ENCODE results near the gene REPS2.

REPS2 gene

GRCh38 chrX:17005712-17006368 is 59.4 kb downstream of the REPS2 start:
- Histone ChIP-seq H3K4me1 (ENCODE audit: control insufficient read depth in 1 of 2, insufficient read depth in 2 of 2, low read length in 2 of 2) (no peaks in the 10 kb centered on the region), H3K9me3 (ENCODE audit: insufficient read depth, low read depth, low read length) (no peaks in the 10 kb centered on the region), H3K4ac (ENCODE audit: low read depth, low read length) (no peak overlapping the region), H3K36me3 (ENCODE audit: control insufficient read depth in 1 of 2, insufficient read depth in 2 of 2, low read length in 2 of 2) (no peaks in the 10 kb centered on the region), H4K91ac (ENCODE audit: low read depth, low read length) (no peak overlapping the region), H3K79me1 (ENCODE audit: low read length) (no peaks in the 10 kb centered on the region), H2AFZ (ENCODE audit: insufficient read depth, low read length, poor library complexity) (no peak overlapping the region), H3K27ac (ENCODE audit: low read depth, low read length) (no peak overlapping the region), H2BK5ac (ENCODE audit: low read depth, low read length, poor library complexity) (no peak overlapping the region), H3K9ac (ENCODE audit: low read length) (no peak overlapping the region), H4K8ac (ENCODE audit: low read depth, low read length) (no peak overlapping the region), H4K12ac (ENCODE audit: low read depth, low read length) (no peak overlapping the region), H3K23ac (ENCODE audit: low read length) (no peak overlapping the region), H3K18ac (ENCODE audit: low read length) (no peak overlapping the region), H2BK120ac (ENCODE audit: insufficient read depth, low read length, poor library complexity) (no peak overlapping the region), H3K4me3 (ENCODE audit: low read depth, low read length) (no peak overlapping the region), H2BK12ac (ENCODE audit: low read length) (no peak overlapping the region), H3K14ac (ENCODE audit: low read length) (no peak overlapping the region), H3K27me3 (ENCODE audit: insufficient read depth, low read length) (no peaks in the 10 kb centered on the region), H3K4me2 (ENCODE audit: low read length) (no peak overlapping the region), H2AK5ac (ENCODE audit: low read length) (no peak overlapping the region), H3K79me2 (ENCODE audit: control insufficient read depth, insufficient read depth, low read length, poor library complexity) (no peaks in the 10 kb centered on the region)
- DNase-seq, result peak in 1 of 2 donors; percentile 34
- no CpG with 5 or more reads among the region's 3 CpGs for WGBS (ENCODE audit: extremely low coverage, insufficient coverage, insufficient read length)

- Histone ChIP-seq H3K36me3 (ENCODE audit: control insufficient read depth in 1 of 2, insufficient read depth in 2 of 2, low read length in 2 of 2) (no peaks in the 10 kb centered on the region), H3K9ac (ENCODE audit: low read length) (no peak overlapping the region), H3K79me1 (ENCODE audit: low read length) (no peaks in the 10 kb centered on the region), H3K27me3 (ENCODE audit: insufficient read depth, low read length) (no peaks in the 10 kb centered on the region), H3K9me3 (ENCODE audit: insufficient read depth, low read depth, low read length) (no peaks in the 10 kb centered on the region), H3K4me1 (ENCODE audit: control insufficient read depth in 1 of 2, insufficient read depth in 2 of 2, low read length in 2 of 2) (no peaks in the 10 kb centered on the region), H3K27ac (ENCODE audit: low read depth, low read length) (no peak overlapping the region), H2AK5ac (ENCODE audit: low read length) (no peak overlapping the region), H2BK12ac (ENCODE audit: low read length) (no peak overlapping the region), H2BK120ac (ENCODE audit: insufficient read depth, low read length, poor library complexity) (no peak overlapping the region), H4K8ac (ENCODE audit: low read depth, low read length) (no peak overlapping the region), H2AFZ (ENCODE audit: insufficient read depth, low read length, poor library complexity) (no peak overlapping the region), H3K23ac (ENCODE audit: low read length) (no peak overlapping the region), H3K4ac (ENCODE audit: low read depth, low read length) (no peak overlapping the region), H4K12ac (ENCODE audit: low read depth, low read length) (no peak overlapping the region), H3K14ac (ENCODE audit: low read length) (no peak overlapping the region), H3K18ac (ENCODE audit: low read length) (no peak overlapping the region), H4K91ac (ENCODE audit: low read depth, low read length) (no peak overlapping the region), H3K4me2 (ENCODE audit: low read length) (no peak overlapping the region), H2BK5ac (ENCODE audit: low read depth, low read length, poor library complexity) (no peak overlapping the region), H3K79me2 (ENCODE audit: control insufficient read depth, insufficient read depth, low read length, poor library complexity) (no peaks in the 10 kb centered on the region), H3K4me3 (ENCODE audit: low read depth, low read length) (no peak overlapping the region)
- DNase-seq, result no peak
- no CpG with 5 or more reads among the region's 8 CpGs for WGBS (ENCODE audit: extremely low coverage, insufficient coverage, insufficient read length)
Observed at GRCh38 chrX:17007134-17007768, 60.8 kb downstream of the REPS2 start.

- no peak overlapping the region for H3K27ac ChIP-seq (ENCODE audit: low read depth, low read length)
- no peak overlapping the region for H2BK5ac ChIP-seq (ENCODE audit: low read depth, low read length, poor library complexity)
- H3K27me3 ChIP-seq (ENCODE audit: insufficient read depth, low read length), result no peaks in the 10 kb centered on the region
- H3K4me2 ChIP-seq (ENCODE audit: low read length), result no peak overlapping the region
- H3K4me3 ChIP-seq (ENCODE audit: low read depth, low read length), result no peak overlapping the region
- H3K14ac ChIP-seq (ENCODE audit: low read length), result no peak overlapping the region
- no peaks in the 10 kb centered on the region for H3K9me3 ChIP-seq (ENCODE audit: insufficient read depth, low read depth, low read length)
- no peak overlapping the region for H3K9ac ChIP-seq (ENCODE audit: low read length)
- no peaks in the 10 kb centered on the region for H3K4me1 ChIP-seq (ENCODE audit: control insufficient read depth in 1 of 2, insufficient read depth in 2 of 2, low read length in 2 of 2)
- no peaks in the 10 kb centered on the region for H3K36me3 ChIP-seq (ENCODE audit: control insufficient read depth in 1 of 2, insufficient read depth in 2 of 2, low read length in 2 of 2)
- H3K23ac ChIP-seq (ENCODE audit: low read length), result no peak overlapping the region
- no peak overlapping the region for H2AFZ ChIP-seq (ENCODE audit: insufficient read depth, low read length, poor library complexity)
- H3K18ac ChIP-seq (ENCODE audit: low read length), result no peak overlapping the region
- no peak overlapping the region for H4K8ac ChIP-seq (ENCODE audit: low read depth, low read length)
- no peak overlapping the region for H4K12ac ChIP-seq (ENCODE audit: low read depth, low read length)
- H3K79me2 ChIP-seq (ENCODE audit: control insufficient read depth, insufficient read depth, low read length, poor library complexity), result no peaks in the 10 kb centered on the region
- no CpG with 5 or more reads among the region's 3 CpGs for whole genome bisulfite sequencing (ENCODE audit: extremely low coverage, insufficient coverage, insufficient read length)
- H4K91ac ChIP-seq (ENCODE audit: low read depth, low read length), result no peak overlapping the region
- no peak overlapping the region for H2BK12ac ChIP-seq (ENCODE audit: low read length)
- no peak overlapping the region for H3K4ac ChIP-seq (ENCODE audit: low read depth, low read length)
- no peak overlapping the region for H2AK5ac ChIP-seq (ENCODE audit: low read length)
- DNase-seq, result no peak
- H3K79me1 ChIP-seq (ENCODE audit: low read length), result no peaks in the 10 kb centered on the region
- H2BK120ac ChIP-seq (ENCODE audit: insufficient read depth, low read length, poor library complexity), result no peak overlapping the region
Observed at GRCh38 chrX:17009856-17010625, 63.6 kb downstream of the REPS2 start.

- no peak overlapping the region for H2BK12ac ChIP-seq (ENCODE audit: low read length)
- no peak overlapping the region for H3K4me3 ChIP-seq (ENCODE audit: low read depth, low read length)
- H4K8ac ChIP-seq (ENCODE audit: low read depth, low read length), result no peak overlapping the region
- no peak overlapping the region for H4K91ac ChIP-seq (ENCODE audit: low read depth, low read length)
- no peaks in the 10 kb centered on the region for H3K79me1 ChIP-seq (ENCODE audit: low read length)
- no peaks in the 10 kb centered on the region for H3K9me3 ChIP-seq (ENCODE audit: insufficient read depth, low read depth, low read length)
- no peaks in the 10 kb centered on the region for H3K36me3 ChIP-seq (ENCODE audit: control insufficient read depth in 1 of 2, insufficient read depth in 2 of 2, low read length in 2 of 2)
- no peak for DNase-seq
- no peak overlapping the region for H3K9ac ChIP-seq (ENCODE audit: low read length)
- no peaks in the 10 kb centered on the region for H3K4me1 ChIP-seq (ENCODE audit: control insufficient read depth in 1 of 2, insufficient read depth in 2 of 2, low read length in 2 of 2)
- H2AFZ ChIP-seq (ENCODE audit: insufficient read depth, low read length, poor library complexity), result no peak overlapping the region
- no peak overlapping the region for H3K27ac ChIP-seq (ENCODE audit: low read depth, low read length)
- no peak overlapping the region for H3K23ac ChIP-seq (ENCODE audit: low read length)
- no peak overlapping the region for H3K14ac ChIP-seq (ENCODE audit: low read length)
- H3K79me2 ChIP-seq (ENCODE audit: control insufficient read depth, insufficient read depth, low read length, poor library complexity), result no peaks in the 10 kb centered on the region
- no peak overlapping the region for H4K12ac ChIP-seq (ENCODE audit: low read depth, low read length)
- no peak overlapping the region for H2BK5ac ChIP-seq (ENCODE audit: low read depth, low read length, poor library complexity)
- no peaks in the 10 kb centered on the region for H3K27me3 ChIP-seq (ENCODE audit: insufficient read depth, low read length)
- H3K4ac ChIP-seq (ENCODE audit: low read depth, low read length), result no peak overlapping the region
- no peak overlapping the region for H2AK5ac ChIP-seq (ENCODE audit: low read length)
- H3K18ac ChIP-seq (ENCODE audit: low read length), result no peak overlapping the region
- WGBS (ENCODE audit: extremely low coverage, insufficient coverage, insufficient read length), result no CpG with 5 or more reads among the region's 2 CpGs
- no peak overlapping the region for H2BK120ac ChIP-seq (ENCODE audit: insufficient read depth, low read length, poor library complexity)
- no peak overlapping the region for H3K4me2 ChIP-seq (ENCODE audit: low read length)
Observed at GRCh38 chrX:17012465-17012864, 66.0 kb downstream of the REPS2 start.

Data from trophoblast cell (in vitro differentiated cells and primary cell).